Measurements from ENCODE around the gene ALX4. TPM values are rescaled to one million over a fixed set of nuclear protein-coding genes. Genes with fewer than 3 reads are reported as not detected.

Gene ALX4
- total RNA-seq, 1 donor = not detected

GRCh38 chr11:44243086-44243485 is 66.9 kb downstream of the ALX4 start:
- TF ChIP-seq CTCF (IDR thresholded peaks at IDR 0.05; ENCODE audit: insufficient read depth, low read depth, low read length) = no peak
- no peak for DNase-seq (ENCODE audit: low read depth)
- no peak overlapping the region for H3K4me3 ChIP-seq (ENCODE audit: low read depth, low read length)

GRCh38 chr11:44241851-44242250 is 68.1 kb downstream of the ALX4 start:
- DNase-seq (ENCODE audit: low read depth) = no peak
- no peak overlapping the region for H3K4me3 ChIP-seq (ENCODE audit: low read depth, low read length)
- TF ChIP-seq CTCF (IDR thresholded peaks at IDR 0.05; ENCODE audit: insufficient read depth, low read depth, low read length) = no peak

GRCh38 chr11:44237156-44237555 is 72.8 kb downstream of the ALX4 start:
- no peak for TF ChIP-seq CTCF (IDR thresholded peaks at IDR 0.05; ENCODE audit: insufficient read depth, low read depth, low read length)
- no peak overlapping the region for H3K4me3 ChIP-seq (ENCODE audit: low read depth, low read length)
- no peak for DNase-seq (ENCODE audit: low read depth)

- DNase-seq (ENCODE audit: low read depth) = no peak
- TF ChIP-seq CTCF (IDR thresholded peaks at IDR 0.05; ENCODE audit: insufficient read depth, low read depth, low read length) = no peak
- H3K4me3 ChIP-seq (ENCODE audit: low read depth, low read length) = no peak overlapping the region
Measured at GRCh38 chr11:44236296-44236695, 73.6 kb downstream of the ALX4 start.

GRCh38 chr11:44235765-44236201 is 74.2 kb downstream of the ALX4 start:
- H3K4me3 ChIP-seq (ENCODE audit: low read depth, low read length) = no peak overlapping the region
- peak; percentile 82 for DNase-seq (ENCODE audit: low read depth)
- TF ChIP-seq CTCF (IDR thresholded peaks at IDR 0.05; ENCODE audit: insufficient read depth, low read depth, low read length) = no peak

GRCh38 chr11:44229624-44230023 is 80.3 kb downstream of the ALX4 start:
- no peak overlapping the region for H3K4me3 ChIP-seq (ENCODE audit: low read depth, low read length)
- no peak for DNase-seq (ENCODE audit: low read depth)

More at GRCh38 chr11:44229624-44230023, 80.3 kb downstream of the ALX4 start:
- no peak for TF ChIP-seq CTCF (IDR thresholded peaks at IDR 0.05; ENCODE audit: insufficient read depth, low read depth, low read length)
